Globus pallidus (tissue), 1 donor: ENCODE measurements around the gene FLYWCH1.

Experiments used
- DNase-seq: peaks from one replicate; pipeline ENCODE4 v3.0.0-alpha.2; 2015; ENCODE audit warnings: low spot score

The FLYWCH1 gene

GRCh38 chr16:2985893-2986355 is 74.2 kb downstream of the FLYWCH1 start:
- no peak for DNase-seq

GRCh38 chr16:2986623-2987188 is 75.0 kb downstream of the FLYWCH1 start:
- no peak for DNase-seq

GRCh38 chr16:2987286-2987685 is 75.6 kb downstream of the FLYWCH1 start:
- DNase-seq: no peak

DNA sequence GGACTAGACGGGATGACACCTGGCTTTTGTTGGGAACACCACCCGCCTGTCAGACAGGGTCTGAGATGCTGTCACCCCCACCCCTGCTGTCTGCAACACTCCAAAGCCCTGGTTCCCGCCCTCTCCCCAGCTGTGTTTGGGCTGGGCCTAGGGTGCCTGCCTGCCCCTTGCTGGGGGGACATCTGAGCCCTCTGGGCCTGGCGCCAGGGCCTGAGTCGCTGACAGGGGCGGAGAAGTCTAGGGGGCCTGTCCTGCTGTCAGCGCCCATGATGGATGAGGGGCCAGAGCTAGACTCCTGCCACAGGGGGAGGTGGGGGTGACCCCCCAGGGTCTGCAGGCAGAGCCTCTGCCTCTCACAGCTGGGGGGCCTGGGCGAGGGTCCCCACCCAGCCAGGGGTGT is 76.1 kb downstream of the FLYWCH1 start:
- DNase-seq: no peak

DNA sequence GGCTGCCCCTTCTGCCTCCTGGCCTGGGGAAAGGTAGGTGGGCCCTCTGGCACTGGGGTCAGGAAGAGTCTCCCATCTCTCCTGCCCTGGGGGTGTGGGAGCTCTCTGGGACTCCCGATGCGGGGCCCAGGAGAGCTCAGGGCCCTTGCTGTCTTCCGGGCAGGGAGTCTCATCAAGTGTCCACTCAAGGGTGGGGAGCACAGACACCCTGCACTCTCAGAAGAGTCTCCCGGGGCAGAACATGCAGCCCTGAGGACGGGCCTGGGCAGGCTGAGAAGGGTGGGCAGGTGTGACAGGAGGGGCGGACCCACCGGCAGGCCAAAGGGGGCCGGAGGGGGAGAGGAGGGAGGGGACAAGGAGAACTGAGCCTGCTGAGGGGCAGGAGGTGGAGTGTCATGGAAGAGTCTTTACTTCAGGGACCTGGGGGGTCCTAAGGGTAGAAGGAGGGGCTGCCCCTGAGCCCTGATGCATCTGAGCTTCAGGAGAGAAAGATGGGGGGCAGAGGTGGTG is 76.9 kb downstream of the FLYWCH1 start:
- no peak for DNase-seq

DNA sequence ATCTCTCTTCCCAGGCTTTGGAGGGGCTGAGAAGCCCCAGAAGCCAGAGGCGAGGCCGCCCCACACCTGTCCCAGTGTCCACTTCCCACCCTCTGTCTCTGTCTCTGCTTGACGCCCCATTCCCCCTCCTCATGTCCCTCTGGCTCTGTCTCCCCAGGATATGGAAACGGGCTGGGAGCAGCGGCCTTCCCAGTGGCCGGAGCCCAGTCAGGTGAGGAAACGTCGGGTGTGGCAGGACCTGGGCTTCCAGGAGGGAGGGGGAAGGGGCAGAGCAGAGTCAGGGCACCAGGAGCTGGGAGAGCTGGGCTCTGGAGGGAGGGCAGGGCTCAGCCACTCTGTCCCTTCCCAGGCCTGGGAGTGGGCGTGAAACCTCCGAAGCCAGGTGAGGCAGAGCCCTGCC is 79.2 kb downstream of the FLYWCH1 start:
- no peak for DNase-seq

DNA sequence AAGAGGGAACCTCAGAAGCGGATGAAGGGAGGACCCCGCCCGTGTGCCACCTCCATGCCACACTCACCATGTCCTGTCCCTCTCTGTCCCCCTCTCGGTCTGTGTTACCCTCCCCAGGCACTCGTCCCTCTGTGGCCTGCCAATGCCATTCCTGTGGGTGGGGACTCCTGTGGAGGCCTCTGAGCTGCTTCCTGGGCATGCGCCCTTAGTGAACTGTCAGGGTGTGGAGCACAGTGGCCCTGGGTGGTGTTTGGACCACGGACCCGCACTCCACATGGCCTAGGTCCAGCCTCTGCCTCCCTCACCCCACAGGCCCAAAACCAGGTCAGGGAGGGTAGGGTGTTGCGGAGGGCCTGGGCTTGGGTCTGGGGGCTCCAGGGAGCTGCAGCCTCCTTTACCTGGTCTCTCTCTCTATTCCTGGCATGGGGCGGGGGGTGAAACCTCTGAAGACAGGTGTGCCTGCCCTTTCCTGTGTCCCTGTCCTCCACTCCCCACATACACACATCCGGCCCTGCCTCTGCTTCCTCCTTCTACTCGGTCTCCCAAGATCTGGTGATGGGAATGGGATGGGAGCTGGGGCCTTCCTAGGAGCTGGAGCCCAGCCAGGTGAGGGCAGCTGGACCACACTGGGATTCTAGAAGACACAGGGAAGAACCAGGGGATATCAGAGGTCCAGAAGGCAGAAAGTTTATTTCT is 80.0 kb downstream of the FLYWCH1 start:
- no peak for DNase-seq

DNA sequence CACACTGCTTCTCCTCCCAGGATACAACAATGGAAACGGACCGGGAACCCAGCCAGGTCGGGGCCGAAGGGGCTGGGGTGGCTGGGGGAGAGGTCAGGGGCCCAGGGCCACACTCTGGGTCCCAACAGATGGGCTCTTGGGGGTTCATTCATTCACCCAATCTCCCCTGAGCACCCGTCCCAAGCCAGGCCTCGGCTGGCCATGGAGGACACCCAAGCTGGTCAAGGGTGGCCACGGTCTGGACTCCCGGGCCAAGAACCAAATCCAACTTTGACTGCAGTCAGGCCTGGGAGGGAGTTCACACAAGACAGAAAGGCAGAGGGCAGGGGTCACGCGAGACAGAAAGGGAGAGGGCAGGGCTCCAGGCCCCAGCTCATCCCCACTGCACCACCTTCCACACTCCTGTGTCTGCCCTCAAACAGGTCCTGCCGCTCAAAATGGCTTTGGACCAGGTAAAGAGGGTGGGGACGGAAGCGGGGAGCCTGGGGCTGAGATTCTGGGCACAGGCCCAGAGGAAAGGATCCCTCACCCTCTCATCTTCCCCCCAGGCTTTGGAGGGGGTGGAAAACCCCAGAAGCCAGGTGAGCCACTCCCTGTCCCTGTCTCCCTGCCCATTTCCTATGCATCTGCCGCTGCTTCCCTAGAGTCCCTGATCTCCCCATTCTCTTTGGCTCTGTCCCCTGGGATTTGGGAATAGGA is 80.8 kb downstream of the FLYWCH1 start:
- no peak for DNase-seq

DNA sequence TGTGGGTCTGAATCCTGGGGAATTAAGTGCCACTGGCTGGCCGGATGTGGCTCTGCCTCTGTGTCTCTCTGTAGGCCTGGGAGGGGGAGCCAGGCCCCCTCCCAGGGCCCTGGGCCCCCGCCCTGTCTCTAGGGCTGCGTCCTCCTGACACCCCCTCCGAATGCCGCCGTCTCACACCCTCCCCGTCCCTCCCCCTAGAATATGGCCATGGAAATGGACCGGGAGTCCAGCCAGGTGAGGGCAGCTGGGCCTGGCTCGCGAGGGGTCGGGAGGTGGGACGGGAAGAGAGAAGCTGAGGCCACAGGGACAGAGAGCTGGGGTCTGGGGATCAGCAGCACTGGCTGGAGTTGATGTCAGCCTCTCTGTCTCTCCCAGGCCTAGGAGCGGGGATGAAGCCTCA is 84.6 kb downstream of the FLYWCH1 start:
- no peak for DNase-seq

DNA sequence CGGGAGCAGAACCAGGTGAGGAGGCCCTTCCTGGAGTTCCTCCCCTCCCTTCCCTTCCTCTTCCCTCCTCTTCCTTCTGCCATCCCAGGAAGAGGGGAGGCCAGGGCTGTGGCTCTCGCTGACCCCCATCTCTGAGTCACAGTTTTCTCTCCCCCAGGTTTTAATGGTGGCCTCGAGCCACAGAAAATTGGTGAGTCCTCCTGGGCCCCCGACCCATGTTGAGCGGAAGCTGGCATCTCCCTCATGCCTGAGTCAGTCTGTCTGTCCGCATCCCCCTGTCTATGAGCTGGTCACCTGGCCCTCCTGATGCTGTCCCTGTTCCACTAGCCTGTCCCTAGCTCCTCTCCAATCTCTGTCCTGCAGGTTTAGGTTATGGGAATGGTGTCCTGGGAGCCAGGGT is 88.2 kb downstream of the FLYWCH1 start:
- DNase-seq: no peak

GRCh38 chr16:3000540-3000939 is 88.8 kb downstream of the FLYWCH1 start:
- DNase-seq: no peak
